ENCODE data around the gene CANT1. TPM values are rescaled to one million over a fixed set of nuclear protein-coding genes. Genes with fewer than 3 reads are reported as not detected.
A peak's percentile ranks its signal among the peaks of the same experiment; 100 is the strongest.

Gene CANT1
- total RNA-seq, 1 experiment from 2014 or later = 86.4 TPM

DNA sequence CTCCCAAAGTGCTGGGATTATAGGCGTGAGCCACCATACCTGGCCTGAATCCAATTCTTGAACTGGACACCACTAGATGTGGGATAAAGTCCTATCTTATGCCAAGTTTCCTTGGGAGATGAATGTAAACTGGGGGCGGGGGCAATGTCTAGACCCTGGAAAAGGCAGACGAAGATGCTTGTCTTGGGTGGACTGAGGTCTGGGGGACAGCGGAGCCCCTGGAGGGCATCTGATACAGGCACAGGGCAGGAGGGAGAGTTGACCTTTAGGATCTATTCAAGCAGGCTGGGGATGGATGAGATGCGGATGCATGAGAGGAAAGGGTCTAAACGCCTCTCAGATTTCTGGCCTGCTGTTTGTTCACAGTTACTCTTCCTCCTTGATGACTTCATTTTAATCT lies 26.1 kb upstream of the CANT1 start:
- Histone ChIP-seq H3K27me3 (replicated peaks; ENCODE audit: control insufficient read depth, insufficient read depth, low read length) (no peaks in the 10 kb centered on the region), H3K9me3 (no peaks in the 10 kb centered on the region), H3K4me3 (ENCODE audit: low read depth, low read length) (no peak overlapping the region), H3K36me3 (ENCODE audit: control insufficient read depth, insufficient read depth, low read length) (no peaks in the 10 kb centered on the region), H3K4me1 (no peaks in the 10 kb centered on the region)
- TF ChIP-seq, protein P1, sequence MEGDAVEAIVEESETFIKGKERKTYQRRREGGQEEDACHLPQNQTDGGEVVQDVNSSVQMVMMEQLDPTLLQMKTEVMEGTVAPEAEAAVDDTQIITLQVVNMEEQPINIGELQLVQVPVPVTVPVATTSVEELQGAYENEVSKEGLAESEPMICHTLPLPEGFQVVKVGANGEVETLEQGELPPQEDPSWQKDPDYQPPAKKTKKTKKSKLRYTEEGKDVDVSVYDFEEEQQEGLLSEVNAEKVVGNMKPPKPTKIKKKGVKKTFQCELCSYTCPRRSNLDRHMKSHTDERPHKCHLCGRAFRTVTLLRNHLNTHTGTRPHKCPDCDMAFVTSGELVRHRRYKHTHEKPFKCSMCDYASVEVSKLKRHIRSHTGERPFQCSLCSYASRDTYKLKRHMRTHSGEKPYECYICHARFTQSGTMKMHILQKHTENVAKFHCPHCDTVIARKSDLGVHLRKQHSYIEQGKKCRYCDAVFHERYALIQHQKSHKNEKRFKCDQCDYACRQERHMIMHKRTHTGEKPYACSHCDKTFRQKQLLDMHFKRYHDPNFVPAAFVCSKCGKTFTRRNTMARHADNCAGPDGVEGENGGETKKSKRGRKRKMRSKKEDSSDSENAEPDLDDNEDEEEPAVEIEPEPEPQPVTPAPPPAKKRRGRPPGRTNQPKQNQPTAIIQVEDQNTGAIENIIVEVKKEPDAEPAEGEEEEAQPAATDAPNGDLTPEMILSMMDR (IDR thresholded peaks at IDR 0.05; ENCODE audit: insufficient read depth in 1 of 2, low read depth in 1 of 2, low read length in 1 of 2, severe bottlenecking in 1 of 2, unreplicated experiment in 1 of 2) = no peak
- no peak overlapping the region for H3K4me3 Mint-ChIP-seq (ENCODE audit: unreplicated experiment)
- no peak for DNase-seq
- H3K27ac Mint-ChIP-seq (ENCODE audit: unreplicated experiment) = no peak overlapping the region
- no TSS peak for BruUV-seq (replicated peaks)
- peaks cover 7% of the 10 kb centered on the region for H3K4me1 Mint-ChIP-seq (ENCODE audit: low read depth, unreplicated experiment)
- intact Hi-C loops (cut with micrococcal nuclease; ENCODE audit: unreplicated experiment) = no loop called here
- H3K27me3 Mint-ChIP-seq (ENCODE audit: insufficient read depth, unreplicated experiment) = no peaks in the 10 kb centered on the region
- ChIA-PET POLR2A (no interaction called here), CTCF (interaction anchor here (0.6 kb wide), 1 partner anchor 39 kb away, joined by 4 read pairs; the partner anchor contains the start of gene ENGASE)
- no peaks in the 10 kb centered on the region for H3K9me3 Mint-ChIP-seq (ENCODE audit: unreplicated experiment)
- no peaks in the 10 kb centered on the region for H3K36me3 Mint-ChIP-seq (ENCODE audit: insufficient read depth, unreplicated experiment)

DNA sequence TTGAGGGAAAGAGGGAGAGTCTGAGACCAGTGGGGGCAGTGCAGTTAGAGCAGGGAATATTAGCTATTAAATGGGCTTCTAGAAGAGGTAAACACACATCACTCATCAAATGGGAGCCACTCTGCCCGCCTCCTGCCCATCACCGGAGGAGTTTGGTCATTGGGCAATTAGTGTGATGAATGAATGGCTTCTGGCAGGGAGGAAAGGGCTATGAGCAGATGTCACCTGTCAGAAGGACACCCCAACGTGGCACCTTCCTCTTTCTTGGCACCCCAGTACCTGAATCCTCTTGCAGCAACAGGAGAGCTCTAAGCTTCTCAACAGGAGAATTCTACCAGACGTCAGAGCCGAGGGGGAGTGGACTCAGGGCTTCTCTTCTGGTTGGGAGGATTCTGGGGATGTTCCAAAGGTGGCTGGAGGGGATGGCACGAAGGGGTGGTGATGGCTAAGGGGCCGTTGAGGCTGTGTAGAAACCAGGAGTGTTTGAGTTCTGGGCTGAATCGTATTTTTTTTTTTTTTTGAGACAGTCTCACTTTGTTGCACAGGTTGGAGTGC lies 25.4 kb upstream of the CANT1 start:
- no TSS peak for BruUV-seq (replicated peaks)
- H3K36me3 Mint-ChIP-seq (ENCODE audit: insufficient read depth, unreplicated experiment) = no peaks in the 10 kb centered on the region
- DNase-seq = no peak
- Histone ChIP-seq H3K9me3 (no peaks in the 10 kb centered on the region), H3K36me3 (ENCODE audit: control insufficient read depth, insufficient read depth, low read length) (no peaks in the 10 kb centered on the region), H3K4me1 (no peaks in the 10 kb centered on the region), H3K27me3 (replicated peaks; ENCODE audit: control insufficient read depth, insufficient read depth, low read length) (no peaks in the 10 kb centered on the region), H3K4me3 (ENCODE audit: low read depth, low read length) (no peak overlapping the region)
- H3K27me3 Mint-ChIP-seq (ENCODE audit: insufficient read depth, unreplicated experiment) = no peaks in the 10 kb centered on the region
- H3K9me3 Mint-ChIP-seq (ENCODE audit: unreplicated experiment) = no peaks in the 10 kb centered on the region
- no peak overlapping the region for H3K27ac Mint-ChIP-seq (ENCODE audit: unreplicated experiment)
- no peak overlapping the region for H3K4me3 Mint-ChIP-seq (ENCODE audit: unreplicated experiment)
- POLR2A ChIA-PET = no interaction called here
- TF ChIP-seq, protein P1 (IDR thresholded peaks at IDR 0.05; ENCODE audit: insufficient read depth in 1 of 2, low read depth in 1 of 2, low read length in 1 of 2, severe bottlenecking in 1 of 2, unreplicated experiment in 1 of 2) = no peak
- CTCF ChIA-PET = interaction anchor here (1.0 kb wide), 1 partner anchor 9 kb away, joined by 3 read pairs; no protein-coding TSS in a partner anchor
- intact Hi-C loops (cut with micrococcal nuclease; ENCODE audit: unreplicated experiment) = no loop called here
- H3K4me1 Mint-ChIP-seq (ENCODE audit: low read depth, unreplicated experiment) = peaks cover 7% of the 10 kb centered on the region

DNA sequence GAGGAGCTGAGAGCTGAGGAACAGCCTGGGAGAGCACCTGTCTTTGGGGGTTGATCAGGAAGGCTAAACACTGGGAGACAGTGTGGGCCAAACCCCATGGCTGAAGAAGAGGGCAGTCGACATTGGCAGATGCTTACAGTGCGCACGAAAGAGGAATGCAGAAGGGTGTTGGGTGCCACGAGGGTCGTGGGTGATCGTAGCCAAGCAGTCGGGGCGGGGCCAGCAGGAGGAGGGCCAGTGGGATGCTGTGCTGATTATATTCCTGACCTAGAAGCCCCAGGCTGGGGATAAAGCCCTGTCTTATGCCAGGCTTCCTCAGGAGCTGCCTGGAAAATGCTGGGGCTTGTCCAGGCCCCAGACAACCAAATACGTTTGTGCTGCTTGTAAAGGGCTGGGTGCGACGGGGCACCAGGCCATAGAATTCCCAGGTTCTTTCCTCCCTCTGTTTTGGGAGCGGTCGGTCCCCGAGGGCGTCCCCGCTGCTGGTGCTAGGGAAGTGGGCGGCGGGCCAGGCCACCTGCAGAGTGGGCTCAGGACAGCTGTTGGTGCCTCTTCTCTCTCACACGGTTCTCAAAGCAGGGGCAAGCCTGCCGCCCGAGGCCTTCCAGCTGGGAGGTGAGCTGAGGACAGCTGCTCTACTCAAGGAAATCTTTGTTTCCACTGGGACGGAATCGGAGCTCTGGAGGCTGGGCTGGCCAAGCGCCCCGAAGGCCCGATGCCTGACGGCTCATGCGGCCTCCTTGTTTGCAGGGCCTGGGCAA lies 24.4 kb upstream of the CANT1 start:
- Mint-ChIP-seq H3K27me3 (ENCODE audit: insufficient read depth, unreplicated experiment) (no peaks in the 10 kb centered on the region), H3K4me3 (ENCODE audit: unreplicated experiment) (no peak overlapping the region), H3K27ac (ENCODE audit: unreplicated experiment) (no peak overlapping the region), H3K36me3 (ENCODE audit: insufficient read depth, unreplicated experiment) (no peaks in the 10 kb centered on the region), H3K9me3 (ENCODE audit: unreplicated experiment) (no peaks in the 10 kb centered on the region), H3K4me1 (ENCODE audit: low read depth, unreplicated experiment) (peaks cover 7% of the 10 kb centered on the region)
- no TSS peak for BruUV-seq (replicated peaks)
- peak in 1 of 2 experiments; percentile 27 for DNase-seq
- no peaks in the 10 kb centered on the region for H3K36me3 ChIP-seq (ENCODE audit: control insufficient read depth, insufficient read depth, low read length)
- ChIA-PET CTCF (interaction anchor here (1.0 to 1.5 kb wide), 3 partner anchors 8 to 12 kb away, joined by 3 to 9 read pairs (median 3); no protein-coding TSS in a partner anchor), POLR2A (no interaction called here)
- intact Hi-C loops (cut with micrococcal nuclease; ENCODE audit: unreplicated experiment) = no loop called here
- H3K4me3 ChIP-seq (ENCODE audit: low read depth, low read length) = no peak overlapping the region
- 0 out of 2 replicates have a peak, but pooled peaks cover 2% of the 10 kb centered on the region for H3K4me1 ChIP-seq
- no peaks in the 10 kb centered on the region for H3K27me3 ChIP-seq (replicated peaks; ENCODE audit: control insufficient read depth, insufficient read depth, low read length)
- TF ChIP-seq, protein P1 (IDR thresholded peaks at IDR 0.05; ENCODE audit: insufficient read depth in 1 of 2, low read depth in 1 of 2, low read length in 1 of 2, severe bottlenecking in 1 of 2, unreplicated experiment in 1 of 2) = no peak
- H3K9me3 ChIP-seq = no peaks in the 10 kb centered on the region
